ENCODE results near the gene MCHR1.
"Not testable (repeated sequence)": the region's sequence is repeated elsewhere in the genome, so short reads cannot be mapped to it uniquely, and the experiment has no call there.

MCHR1 gene

GRCh38 chr22:40656651-40657050 lies 22.6 kb upstream of the MCHR1 start:
- DNase-seq, result not testable (repeated sequence)

- DNase-seq, result no peak
Observed at GRCh38 chr22:40659166-40659565, 20.1 kb upstream of the MCHR1 start.

- no peak for DNase-seq
Observed at GRCh38 chr22:40660730-40661129, 18.6 kb upstream of the MCHR1 start.

- DNase-seq, result no peak
Observed at GRCh38 chr22:40661671-40662070, 17.6 kb upstream of the MCHR1 start.

- peak; percentile 43 for DNase-seq
Observed at GRCh38 chr22:40665312-40665711, 14.0 kb upstream of the MCHR1 start.

GRCh38 chr22:40666151-40666848 lies 13.0 kb upstream of the MCHR1 start:
- peak; percentile 75 for DNase-seq

- peak; percentile 72 for DNase-seq
Observed at GRCh38 chr22:40668611-40669411, 10.5 kb upstream of the MCHR1 start.

- no peak for DNase-seq
Observed at GRCh38 chr22:40670058-40670457, 9.2 kb upstream of the MCHR1 start.

GRCh38 chr22:40671369-40671768 lies 7.9 kb upstream of the MCHR1 start:
- DNase-seq, result no peak

GRCh38 chr22:40671796-40672360 lies 7.4 kb upstream of the MCHR1 start:
- no peak for DNase-seq

GRCh38 chr22:40673017-40673416 lies 6.3 kb upstream of the MCHR1 start:
- DNase-seq, result no peak

- DNase-seq, result no peak
Observed at GRCh38 chr22:40674274-40674673, 5.0 kb upstream of the MCHR1 start.

- not testable (repeated sequence) for DNase-seq
Observed at GRCh38 chr22:40676166-40676565, 3.1 kb upstream of the MCHR1 start.

- no peak for DNase-seq
Observed at GRCh38 chr22:40676644-40677043, 2.6 kb upstream of the MCHR1 start.

- no peak for DNase-seq
Observed at GRCh38 chr22:40678493-40679248, 613 bp upstream of the MCHR1 start.

GRCh38 chr22:40679964-40680818 lies 907 bp downstream of the MCHR1 start:
- DNase-seq, result peak; percentile 67

GRCh38 chr22:40680819-40681183 lies 1.5 kb downstream of the MCHR1 start:
- DNase-seq, result no peak

GRCh38 chr22:40681451-40681850 lies 2.2 kb downstream of the MCHR1 start:
- DNase-seq, result no peak

GRCh38 chr22:40684728-40685127 lies 5.4 kb downstream of the MCHR1 start:
- no peak for DNase-seq

- no peak for DNase-seq
Observed at GRCh38 chr22:40685406-40685805, 6.1 kb downstream of the MCHR1 start.

GRCh38 chr22:40687706-40688105 lies 8.4 kb downstream of the MCHR1 start:
- DNase-seq, result no peak

- no peak for DNase-seq
Observed at GRCh38 chr22:40690370-40690769, 11.1 kb downstream of the MCHR1 start.
